ENCODE data around the gene ZNF564. TPM values are rescaled to one million over a fixed set of nuclear protein-coding genes. Genes with fewer than 3 reads are reported as not detected.

The ZNF564 gene
- total and polyA plus RNA-seq, 2 of the 13 experiments (the other 11 are each of a cell fraction or from before 2014, with no cell fraction given), result 2.3 to 11.1 TPM

GRCh38 chr19:12551060-12551832 lies at the start of gene ZNF564 (continued):
- TF ChIP-seq RERE (CRISPR knock-in tag; IDR thresholded peaks at IDR 0.05; ENCODE audit: low read depth) (no peak), ZNF605 (CRISPR knock-in tag; IDR thresholded peaks at IDR 0.05) (peak; percentile 70; the same call in 1 of the 2 replicates), MAZ (IDR thresholded peaks at IDR 0.05; ENCODE audit: borderline replicate concordance, low read depth, low read length) (peak; percentile 58; the same call in 1 of the 2 replicates), MAZ (CRISPR knock-in tag; IDR thresholded peaks at IDR 0.05; ENCODE audit: low read depth) (peak; percentile 75; the same call in 1 of the 2 replicates), DBP (CRISPR knock-in tag; IDR thresholded peaks at IDR 0.05; ENCODE audit: not compliant biosample characterization) (no peak), E2F1 (CRISPR knock-in tag; IDR thresholded peaks at IDR 0.05) (0 out of 2 replicates have a peak, but pooled peaks have one; percentile 16), ZSCAN12 (CRISPR knock-in tag; IDR thresholded peaks at IDR 0.05) (no peak), ZBTB10 (CRISPR knock-in tag; IDR thresholded peaks at IDR 0.05; ENCODE audit: borderline replicate concordance) (no peak), FOXP1 (IDR thresholded peaks at IDR 0.05) (no peak), FOXP1 (CRISPR knock-in tag; IDR thresholded peaks at IDR 0.05) (peak; percentile 13; the same call in 1 of the 2 replicates), ZFP91 (CRISPR knock-in tag; IDR thresholded peaks at IDR 0.05; ENCODE audit: borderline replicate concordance) (peak; percentile 90), ZNF17 (CRISPR knock-in tag; IDR thresholded peaks at IDR 0.05) (no peak), ZNF672 (CRISPR knock-in tag; IDR thresholded peaks at IDR 0.05) (no peak), NFKB2 (CRISPR knock-in tag; IDR thresholded peaks at IDR 0.05; ENCODE audit: borderline replicate concordance) (peak; percentile 53; the same call in 1 of the 2 replicates), ZNF737 (CRISPR knock-in tag; IDR thresholded peaks at IDR 0.05; ENCODE audit: borderline replicate concordance) (no peak), ZNF367 (CRISPR knock-in tag; IDR thresholded peaks at IDR 0.05; ENCODE audit: borderline replicate concordance) (no peak), NAIF1 (CRISPR knock-in tag; IDR thresholded peaks at IDR 0.05; ENCODE audit: borderline replicate concordance) (no peak)
